HEK293 (cell line): Measurements from ENCODE around the gene ZNF521.
A peak's percentile ranks its signal among the peaks of the same experiment; 100 is the strongest.

ENCODE experiments used
- CTCF ChIA-PET: fragments of 350-600 bp; formaldehyde crosslinking; extraction: SDS; loops from one replicate; lab custom pipeline; 2021; ENCODE audit warnings: antibody characterized with exemption; lab: Yijun Ruan, JAX
- POLR2A ChIA-PET: fragments of 300-600 bp; formaldehyde crosslinking; extraction: SDS; loops from one replicate; lab custom pipeline; 2020; ENCODE audit warnings: antibody characterized with exemption, inconsistent platforms; lab: Yijun Ruan, JAX
- H3K27ac ChIP-seq: fragments of 200-500 bp; sonication (Bioruptor generic); 2 replicates; pipeline ENCODE4 v1.5.1; 2014; ENCODE audit warnings: low read depth, low read length, control low read depth, inconsistent platforms; ENCODE audit errors: extremely low read depth
- H3K36me3 ChIP-seq, 2 experiments: fragments of 200-500 bp in 1 of 2; sonication (Bioruptor generic) in 1 of 2; 1 replicate in 1 of 2; 2 replicates in 1 of 2; pipeline ENCODE4 v1.5.1; 2014 to 2017; ENCODE audit warnings: inconsistent platforms in 2 of 2, low read length in 2 of 2; ENCODE audit not compliant: control insufficient read depth in 2 of 2, insufficient read depth in 1 of 2
- H3K4me1 ChIP-seq: fragments of 200-500 bp; sonication (Bioruptor generic); 2 replicates; pipeline ENCODE4 v1.5.1; 2014; ENCODE audit warnings: mild to moderate bottlenecking, low read length, inconsistent platforms; ENCODE audit not compliant: control insufficient read depth, insufficient read depth
- H3K4me3 ChIP-seq: 2 replicates; pipeline ENCODE4 v1.5.1; 2011; ENCODE audit warnings: low read depth, mild to moderate bottlenecking, control low read depth, low read length, moderate library complexity
- H3K9me3 ChIP-seq: fragments of 200-500 bp; sonication (Bioruptor generic); 2 replicates; pipeline ENCODE4 v1.5.1; 2014; ENCODE audit warnings: low read depth, low read length, inconsistent platforms; ENCODE audit not compliant: control insufficient read depth, insufficient read depth
- ATF2 ChIP-seq: fragments of 450-650 bp; formaldehyde crosslinking; IDR thresholded peaks from 2 replicates; pipeline ENCODE4 v1.5.1; 2016; ENCODE audit warnings: missing biosample characterization, missing genetic modification characterization, low read depth
- GLIS2 ChIP-seq: fragments of 450-650 bp; formaldehyde crosslinking; IDR thresholded peaks from 2 replicates; pipeline ENCODE4 v1.5.1; 2016; ENCODE audit warnings: missing biosample characterization, missing genetic modification characterization
- HOXC10 ChIP-seq: sonication (generic); formaldehyde crosslinking; IDR thresholded peaks from 2 replicates; pipeline ENCODE4 v1.8.1; 2023; ENCODE audit warnings: mild to moderate bottlenecking, missing genetic modification reagents
- YY1 ChIP-seq: fragments of 450-650 bp; formaldehyde crosslinking; IDR thresholded peaks from 2 replicates; pipeline ENCODE4 v1.5.1; 2018; ENCODE audit warnings: missing biosample characterization, missing genetic modification characterization
- ZBTB48 ChIP-seq: fragments of 450-650 bp; formaldehyde crosslinking; IDR thresholded peaks from 2 replicates; pipeline ENCODE4 v1.5.1; 2016; ENCODE audit warnings: missing biosample characterization, missing genetic modification characterization
- ZBTB8A ChIP-seq: fragments of 450-650 bp; formaldehyde crosslinking; IDR thresholded peaks from 2 replicates; pipeline ENCODE4 v1.5.1; 2016; ENCODE audit warnings: missing biosample characterization, missing genetic modification characterization
- ZNF10 ChIP-seq: fragments of 450-650 bp; formaldehyde crosslinking; IDR thresholded peaks from 2 replicates; pipeline ENCODE4 v1.5.1; 2017; ENCODE audit warnings: missing biosample characterization, missing genetic modification characterization
- ZNF354C ChIP-seq: fragments of 450-650 bp; formaldehyde crosslinking; IDR thresholded peaks from 2 replicates; pipeline ENCODE4 v1.5.1; 2016; ENCODE audit warnings: missing biosample characterization, missing genetic modification characterization, low read depth, borderline replicate concordance
- ZNF433 ChIP-seq: fragments of 450-650 bp; formaldehyde crosslinking; IDR thresholded peaks from 2 replicates; pipeline ENCODE4 v1.5.1; 2016; ENCODE audit warnings: missing biosample characterization, missing genetic modification characterization, low read depth
- ZNF48 ChIP-seq: fragments of 450-650 bp; formaldehyde crosslinking; IDR thresholded peaks from 2 replicates; pipeline ENCODE4 v1.5.1; 2016; ENCODE audit warnings: missing biosample characterization, missing genetic modification characterization
- ZNF626 ChIP-seq: fragments of 450-650 bp; sonication (Bioruptor Pico); formaldehyde crosslinking; IDR thresholded peaks from 2 replicates; pipeline ENCODE4 v1.5.1; 2018; ENCODE audit warnings: missing biosample characterization, missing genetic modification characterization, inconsistent platforms
- ZNF629 ChIP-seq: fragments of 450-650 bp; formaldehyde crosslinking; IDR thresholded peaks from 2 replicates; pipeline ENCODE4 v1.5.1; 2017; ENCODE audit warnings: missing biosample characterization, missing genetic modification characterization
- ZNF654 ChIP-seq: fragments of 450-650 bp; formaldehyde crosslinking; IDR thresholded peaks from 2 replicates; pipeline ENCODE4 v1.5.1; 2016; ENCODE audit warnings: low read depth, missing biosample characterization, missing genetic modification characterization
- ZNF785 ChIP-seq: fragments of 450-650 bp; formaldehyde crosslinking; IDR thresholded peaks from 2 replicates; pipeline ENCODE4 v1.5.1; 2016; ENCODE audit warnings: missing biosample characterization, missing genetic modification characterization
- ZNF791 ChIP-seq: fragments of 450-650 bp; formaldehyde crosslinking; IDR thresholded peaks from 2 replicates; pipeline ENCODE4 v1.5.1; 2016; ENCODE audit warnings: missing biosample characterization, missing genetic modification characterization
- ZSCAN30 ChIP-seq: fragments of 450-650 bp; IDR thresholded peaks from 2 replicates; pipeline ENCODE4 v1.5.1; 2018; ENCODE audit warnings: missing biosample characterization, mild to moderate bottlenecking, missing genetic modification characterization, moderate library complexity
- TF ChIP-seq, protein P1 (sequence below): fragments of 450-650 bp; formaldehyde crosslinking; IDR thresholded peaks from 2 replicates; pipeline ENCODE4 v1.5.1; 2016; ENCODE audit warnings: missing biosample characterization, missing genetic modification characterization
- TF ChIP-seq, protein P2 (sequence below): fragments of 450-650 bp; formaldehyde crosslinking; IDR thresholded peaks from 2 replicates; pipeline ENCODE4 v1.5.1; 2016; ENCODE audit warnings: missing biosample characterization, missing genetic modification characterization, borderline replicate concordance
- TF ChIP-seq, protein P3 (sequence below): fragments of 450-650 bp; formaldehyde crosslinking; IDR thresholded peaks from 2 replicates; pipeline ENCODE4 v1.5.1; 2016; ENCODE audit warnings: missing biosample characterization, missing genetic modification characterization

ZNF521 gene

GRCh38 chr18:25093141-25093540 lies 258.8 kb downstream of the ZNF521 start:
- TF ChIP-seq YY1 (no peak), ZNF48 (tag by site-specific recombination) (no peak), HOXC10 (CRISPR knock-in tag) (no peak), GLIS2 (tag by site-specific recombination) (no peak), ZNF791 (tag by site-specific recombination) (no peak), ZNF354C (no peak), ZNF785 (no peak), ZNF10 (tag by site-specific recombination) (no peak), ZNF654 (no peak)
- TF ChIP-seq, protein P1, sequence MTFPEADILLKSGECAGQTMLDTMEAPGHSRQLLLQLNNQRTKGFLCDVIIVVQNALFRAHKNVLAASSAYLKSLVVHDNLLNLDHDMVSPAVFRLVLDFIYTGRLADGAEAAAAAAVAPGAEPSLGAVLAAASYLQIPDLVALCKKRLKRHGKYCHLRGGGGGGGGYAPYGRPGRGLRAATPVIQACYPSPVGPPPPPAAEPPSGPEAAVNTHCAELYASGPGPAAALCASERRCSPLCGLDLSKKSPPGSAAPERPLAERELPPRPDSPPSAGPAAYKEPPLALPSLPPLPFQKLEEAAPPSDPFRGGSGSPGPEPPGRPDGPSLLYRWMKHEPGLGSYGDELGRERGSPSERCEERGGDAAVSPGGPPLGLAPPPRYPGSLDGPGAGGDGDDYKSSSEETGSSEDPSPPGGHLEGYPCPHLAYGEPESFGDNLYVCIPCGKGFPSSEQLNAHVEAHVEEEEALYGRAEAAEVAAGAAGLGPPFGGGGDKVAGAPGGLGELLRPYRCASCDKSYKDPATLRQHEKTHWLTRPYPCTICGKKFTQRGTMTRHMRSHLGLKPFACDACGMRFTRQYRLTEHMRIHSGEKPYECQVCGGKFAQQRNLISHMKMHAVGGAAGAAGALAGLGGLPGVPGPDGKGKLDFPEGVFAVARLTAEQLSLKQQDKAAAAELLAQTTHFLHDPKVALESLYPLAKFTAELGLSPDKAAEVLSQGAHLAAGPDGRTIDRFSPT (tag by site-specific recombination), result no peak
- TF ChIP-seq, protein P2, sequence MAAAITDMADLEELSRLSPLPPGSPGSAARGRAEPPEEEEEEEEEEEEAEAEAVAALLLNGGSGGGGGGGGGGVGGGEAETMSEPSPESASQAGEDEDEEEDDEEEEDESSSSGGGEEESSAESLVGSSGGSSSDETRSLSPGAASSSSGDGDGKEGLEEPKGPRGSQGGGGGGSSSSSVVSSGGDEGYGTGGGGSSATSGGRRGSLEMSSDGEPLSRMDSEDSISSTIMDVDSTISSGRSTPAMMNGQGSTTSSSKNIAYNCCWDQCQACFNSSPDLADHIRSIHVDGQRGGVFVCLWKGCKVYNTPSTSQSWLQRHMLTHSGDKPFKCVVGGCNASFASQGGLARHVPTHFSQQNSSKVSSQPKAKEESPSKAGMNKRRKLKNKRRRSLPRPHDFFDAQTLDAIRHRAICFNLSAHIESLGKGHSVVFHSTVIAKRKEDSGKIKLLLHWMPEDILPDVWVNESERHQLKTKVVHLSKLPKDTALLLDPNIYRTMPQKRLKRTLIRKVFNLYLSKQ (tag by site-specific recombination), result no peak
- TF ChIP-seq, all 188 proteins: peak for 0
- H3K4me3 ChIP-seq, result no peak overlapping the region
- H3K9me3 ChIP-seq, result no peaks in the 10 kb centered on the region
- H3K36me3 ChIP-seq, result peaks cover 4 to 18% of the 10 kb centered on the region in 2 experiments; a peak in 2 of 3 replicates
- no peaks in the 10 kb centered on the region for H3K4me1 ChIP-seq
- ChIA-PET POLR2A (no interaction called here), CTCF (no interaction called here)
- H3K27ac ChIP-seq, result no peak overlapping the region

DNA sequence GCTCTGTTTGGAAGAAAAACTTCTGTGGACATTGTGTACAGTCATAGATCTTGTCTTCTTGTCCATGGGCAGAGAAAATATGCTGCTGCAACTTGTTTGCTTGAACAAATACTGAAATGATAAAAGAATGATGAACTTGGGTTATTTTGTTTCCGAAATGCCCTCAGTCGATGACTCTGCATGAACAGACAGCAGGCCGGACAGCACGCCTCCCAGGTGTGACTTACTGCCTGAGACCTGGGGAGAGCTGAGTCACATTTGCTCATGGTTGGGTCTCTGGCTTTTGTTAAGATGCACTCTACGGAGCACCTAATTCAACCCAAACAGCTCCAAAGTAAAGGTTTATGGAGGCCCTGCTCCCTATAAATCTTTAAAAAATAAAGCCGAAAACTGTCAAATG lies 262.5 kb downstream of the ZNF521 start:
- ChIA-PET CTCF (no interaction called here), POLR2A (no interaction called here)
- Histone ChIP-seq H3K4me3 (no peak overlapping the region), H3K9me3 (no peaks in the 10 kb centered on the region), H3K27ac (no peak overlapping the region), H3K36me3 (peaks cover 4 to 18% of the 10 kb centered on the region in 2 experiments; a peak in 2 of 3 replicates), H3K4me1 (no peaks in the 10 kb centered on the region)
- TF ChIP-seq ZBTB48 (tag by site-specific recombination) (no peak), ZNF629 (no peak), ZNF433 (tag by site-specific recombination) (no peak), ZNF626 (tag by site-specific recombination) (no peak), HOXC10 (CRISPR knock-in tag) (no peak)
- TF ChIP-seq, protein P3, sequence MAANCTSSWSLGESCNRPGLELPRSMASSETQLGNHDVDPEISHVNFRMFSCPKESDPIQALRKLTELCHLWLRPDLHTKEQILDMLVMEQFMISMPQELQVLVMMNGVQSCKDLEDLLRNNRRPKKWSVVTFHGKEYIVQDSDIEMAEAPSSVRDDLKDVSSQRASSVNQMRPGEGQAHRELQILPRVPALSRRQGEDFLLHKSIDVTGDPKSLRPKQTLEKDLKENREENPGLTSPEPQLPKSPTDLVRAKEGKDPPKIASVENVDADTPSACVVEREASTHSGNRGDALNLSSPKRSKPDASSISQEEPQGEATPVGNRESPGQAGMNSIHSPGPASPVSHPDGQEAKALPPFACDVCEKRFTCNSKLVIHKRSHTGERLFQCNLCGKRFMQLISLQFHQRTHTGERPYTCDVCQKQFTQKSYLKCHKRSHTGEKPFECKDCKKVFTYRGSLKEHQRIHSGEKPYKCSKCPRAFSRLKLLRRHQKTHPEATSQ, result no peak

GRCh38 chr18:25086876-25087275 lies 265.1 kb downstream of the ZNF521 start:
- ChIA-PET CTCF (no interaction called here), POLR2A (no interaction called here)
- no peaks in the 10 kb centered on the region for H3K4me1 ChIP-seq
- TF ChIP-seq ZSCAN30 (tag by site-specific recombination), result no peak
- TF ChIP-seq ATF2 (tag by site-specific recombination), result 0 out of 2 replicates have a peak, but pooled peaks have one; percentile 37
- TF ChIP-seq ZBTB8A, result no peak
- H3K9me3 ChIP-seq, result no peaks in the 10 kb centered on the region
- peaks cover 4 to 18% of the 10 kb centered on the region in 2 experiments; a peak in 2 of 3 replicates for H3K36me3 ChIP-seq
- H3K27ac ChIP-seq, result no peak overlapping the region
- no peak overlapping the region for H3K4me3 ChIP-seq
